Fibroblast of villous mesenchyme (primary cell): ENCODE data around the gene MAP7. TPM values are rescaled to one million over a fixed set of nuclear protein-coding genes. Genes with fewer than 3 reads are reported as not detected.

ENCODE experiments used
- DNase-seq: peaks from one replicate; pipeline ENCODE4 v3.0.0-alpha.2; 2010; ENCODE audit warnings: low read depth
- H3K4me3 ChIP-seq: 2 replicates; pipeline ENCODE4 v1.5.1; 2011; ENCODE audit warnings: low read depth, mild to moderate bottlenecking, low read length
- total RNA-seq: library from RNA; depleted of rRNA; stranded (reverse); fragments of >200 nt; gene quantifications from 2 replicates; pipeline ENCODE4 v1.2.3, GENCODE V29; 2012
- TF ChIP-seq, protein P1 (sequence below): IDR thresholded peaks from 2 replicates; pipeline ENCODE4 v1.5.1; 2012; ENCODE audit warnings: low read depth, mild to moderate bottlenecking, low read length; ENCODE audit not compliant: insufficient read depth

MAP7 gene
- total RNA-seq, 1 donor: 1.3 TPM

DNA sequence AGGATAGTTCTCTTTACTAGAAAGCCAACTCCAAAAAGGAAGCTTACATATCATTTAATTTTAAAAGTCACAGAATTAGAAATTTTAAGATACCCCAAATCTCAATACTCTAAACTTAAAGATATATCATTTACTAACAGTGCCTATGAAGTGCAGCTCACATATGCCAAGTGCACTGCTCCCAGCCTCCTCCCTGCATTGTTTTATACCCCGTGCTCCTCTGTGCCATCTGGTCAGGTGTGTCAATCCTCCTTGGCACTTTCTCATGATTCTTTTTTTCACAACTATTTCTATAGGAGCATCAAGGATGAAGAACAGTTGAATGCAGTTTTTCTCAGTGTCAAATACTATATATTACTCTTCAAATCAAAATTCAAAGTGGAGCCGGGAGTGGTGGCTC lies 8.8 kb downstream of the MAP7 start:
- TF ChIP-seq, protein P1, sequence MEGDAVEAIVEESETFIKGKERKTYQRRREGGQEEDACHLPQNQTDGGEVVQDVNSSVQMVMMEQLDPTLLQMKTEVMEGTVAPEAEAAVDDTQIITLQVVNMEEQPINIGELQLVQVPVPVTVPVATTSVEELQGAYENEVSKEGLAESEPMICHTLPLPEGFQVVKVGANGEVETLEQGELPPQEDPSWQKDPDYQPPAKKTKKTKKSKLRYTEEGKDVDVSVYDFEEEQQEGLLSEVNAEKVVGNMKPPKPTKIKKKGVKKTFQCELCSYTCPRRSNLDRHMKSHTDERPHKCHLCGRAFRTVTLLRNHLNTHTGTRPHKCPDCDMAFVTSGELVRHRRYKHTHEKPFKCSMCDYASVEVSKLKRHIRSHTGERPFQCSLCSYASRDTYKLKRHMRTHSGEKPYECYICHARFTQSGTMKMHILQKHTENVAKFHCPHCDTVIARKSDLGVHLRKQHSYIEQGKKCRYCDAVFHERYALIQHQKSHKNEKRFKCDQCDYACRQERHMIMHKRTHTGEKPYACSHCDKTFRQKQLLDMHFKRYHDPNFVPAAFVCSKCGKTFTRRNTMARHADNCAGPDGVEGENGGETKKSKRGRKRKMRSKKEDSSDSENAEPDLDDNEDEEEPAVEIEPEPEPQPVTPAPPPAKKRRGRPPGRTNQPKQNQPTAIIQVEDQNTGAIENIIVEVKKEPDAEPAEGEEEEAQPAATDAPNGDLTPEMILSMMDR: no peak
- DNase-seq: no peak
- no peak overlapping the region for H3K4me3 ChIP-seq

DNA sequence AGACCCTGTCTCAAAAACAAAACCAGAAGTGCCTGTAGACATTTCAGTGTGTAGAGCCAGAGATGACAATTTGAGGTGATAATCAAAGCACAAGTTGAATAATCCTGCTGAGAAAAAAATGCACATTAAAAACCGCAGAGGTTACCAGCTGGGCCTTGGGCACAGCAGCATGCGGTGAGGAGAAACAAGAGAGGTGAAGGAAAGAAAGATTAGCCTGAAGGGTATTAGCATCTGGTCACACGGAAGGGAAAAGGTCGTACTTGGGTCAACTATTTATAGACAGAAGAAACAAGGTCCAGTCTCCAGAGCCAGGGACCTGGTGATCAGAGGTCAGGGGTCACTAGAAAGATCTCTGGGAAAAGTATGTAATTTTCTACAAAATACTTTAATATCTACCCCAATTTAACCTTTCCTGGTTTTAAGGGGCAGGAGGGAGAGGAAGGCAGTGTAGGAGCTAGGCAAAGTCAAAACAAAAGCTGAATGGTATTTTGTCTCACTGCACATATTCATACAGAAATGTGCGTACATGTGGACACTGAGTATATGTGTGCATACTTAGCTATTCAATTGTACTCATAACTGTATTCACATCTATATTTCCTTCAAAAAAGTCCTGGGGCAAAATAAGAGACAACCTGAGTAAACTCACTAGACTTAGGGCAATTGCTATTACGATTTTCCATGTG lies 10.1 kb downstream of the MAP7 start:
- TF ChIP-seq, protein P1: no peak
- H3K4me3 ChIP-seq: no peak overlapping the region
- no peak for DNase-seq

DNA sequence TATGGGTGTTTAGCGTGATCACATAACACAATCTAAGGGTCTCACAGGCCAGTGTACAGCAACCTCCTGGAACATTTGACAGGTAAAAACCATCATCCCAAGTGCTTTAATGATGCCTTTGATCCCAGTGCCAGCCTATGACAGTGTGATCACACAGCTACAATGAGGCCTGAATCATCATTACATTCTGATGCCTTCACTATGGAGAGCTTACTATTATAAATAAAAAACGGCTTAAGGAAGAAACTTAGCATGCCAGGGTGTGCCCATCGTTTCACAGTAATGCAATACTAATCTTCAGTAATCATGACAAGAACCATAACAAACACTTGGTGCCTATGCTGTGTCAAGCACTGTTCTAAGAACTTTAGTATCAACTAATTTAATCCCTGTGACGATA lies 11.4 kb downstream of the MAP7 start:
- TF ChIP-seq, protein P1: no peak
- no peak for DNase-seq
- no peak overlapping the region for H3K4me3 ChIP-seq

DNA sequence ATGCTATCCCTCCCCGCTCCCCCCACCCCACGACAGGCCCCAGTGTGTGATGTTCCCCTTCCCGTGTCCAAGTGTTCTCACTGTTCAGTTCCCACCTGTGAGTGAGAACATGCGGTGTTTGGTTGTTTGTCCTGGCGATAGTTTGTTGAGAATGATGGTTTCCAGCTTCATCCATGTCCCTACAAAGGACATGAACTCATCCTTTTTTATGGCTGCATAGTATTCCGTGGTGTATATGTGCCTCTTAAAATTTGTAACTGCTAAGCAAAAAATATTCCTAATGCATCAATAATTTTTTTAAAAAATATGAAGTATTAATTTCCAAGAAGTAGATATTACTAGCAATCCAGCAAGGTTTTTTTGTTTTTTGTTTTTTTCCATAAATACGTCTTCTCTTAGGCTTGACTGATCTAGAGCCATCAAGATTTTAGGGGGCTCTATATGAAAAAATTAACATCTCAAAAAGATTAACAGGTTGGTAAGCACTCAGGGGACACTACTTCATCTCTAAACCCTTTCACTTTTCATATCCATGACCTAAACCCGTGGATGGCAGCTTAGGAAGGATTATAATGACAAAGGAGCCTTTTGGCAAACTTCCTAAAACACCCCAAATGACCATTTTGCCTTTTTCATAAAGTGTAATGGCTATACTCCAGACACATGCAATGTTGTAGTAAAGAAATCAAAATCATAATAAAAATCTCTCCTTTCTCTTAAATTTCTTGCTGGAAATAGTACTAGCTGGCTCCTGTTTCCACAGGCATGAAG lies 14.2 kb downstream of the MAP7 start:
- DNase-seq: no peak
- TF ChIP-seq, protein P1: no peak
- no peak overlapping the region for H3K4me3 ChIP-seq

DNA sequence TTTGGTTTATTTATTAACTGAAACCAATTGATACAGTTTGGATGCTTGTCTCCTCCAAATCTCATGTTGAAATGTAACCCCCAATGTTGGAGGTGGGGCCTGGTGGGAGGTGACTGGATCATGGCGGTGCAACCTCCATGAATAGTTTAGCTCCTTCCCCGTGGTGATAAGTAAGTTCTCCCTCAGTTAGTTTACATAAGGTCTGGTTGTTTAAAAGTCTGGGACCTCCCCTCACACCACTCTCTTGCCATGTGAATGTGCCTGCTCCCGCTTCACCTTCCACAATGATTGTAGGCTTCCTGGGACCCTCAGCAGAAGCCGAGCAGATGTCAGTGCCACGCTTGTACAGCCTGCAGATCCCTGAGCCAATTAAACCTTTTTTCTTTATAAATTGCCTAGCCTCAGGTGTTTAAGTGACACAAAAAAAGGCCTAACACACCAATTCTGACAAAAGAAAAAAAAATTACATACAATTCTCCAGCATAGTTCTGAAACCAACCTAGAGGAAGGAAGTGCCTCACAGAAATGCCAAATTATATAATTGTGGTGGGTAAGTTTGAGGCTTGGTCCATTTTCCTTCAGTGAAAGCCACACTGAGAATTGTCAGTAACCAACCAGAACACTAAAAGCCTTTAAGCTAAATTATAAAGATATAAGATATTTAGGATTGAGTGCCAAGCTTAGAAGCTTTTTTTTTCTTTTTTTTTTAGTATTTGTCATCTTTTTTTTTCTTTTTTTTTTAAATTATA lies 15.0 kb downstream of the MAP7 start:
- DNase-seq: no peak
- no peak overlapping the region for H3K4me3 ChIP-seq
- TF ChIP-seq, protein P1: no peak

DNA sequence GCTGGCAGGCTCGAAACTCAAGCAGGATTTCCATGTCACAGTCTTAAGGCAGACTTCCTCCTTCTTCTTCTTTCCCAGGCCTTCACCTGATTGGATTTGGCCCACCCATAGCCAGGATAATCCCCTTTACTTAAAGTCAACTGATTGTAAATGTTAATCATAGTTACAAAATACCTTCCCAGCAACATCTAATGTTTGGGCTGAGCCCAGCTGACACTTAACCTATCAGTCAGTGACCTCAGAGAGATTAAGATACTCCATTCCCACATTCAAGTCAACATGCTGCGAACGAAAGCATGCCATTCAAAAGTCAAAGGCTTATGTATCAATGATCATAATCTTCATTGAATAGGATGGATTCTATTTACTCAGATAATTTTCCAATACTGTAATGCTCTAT lies 16.0 kb downstream of the MAP7 start:
- DNase-seq: no peak
- no peak overlapping the region for H3K4me3 ChIP-seq
- TF ChIP-seq, protein P1: no peak
